ENCODE measurements around the gene NLGN4Y. TPM values are rescaled to one million over a fixed set of nuclear protein-coding genes. Genes with fewer than 3 reads are reported as not detected.

NLGN4Y gene
- polyA plus RNA-seq, 1 experiment: 16.0 TPM

- no peak for DNase-seq (ENCODE audit: low read depth)
- H3K4me3 ChIP-seq (ENCODE audit: low read depth, low read length): peak overlapping the region; percentile 65
- no peaks in the 10 kb centered on the region for H3K36me3 ChIP-seq (ENCODE audit: control insufficient read depth, insufficient read depth, low read length)
- H3K27me3 ChIP-seq (ENCODE audit: control insufficient read depth, insufficient read depth, low read length): no peaks in the 10 kb centered on the region; the same call in 1 of the 2 replicates
- ChIA-PET CTCF (interaction anchor here (0.6 to 1.4 kb wide), 2 partner anchors 10 to 96 kb away, joined by 3 to 4 read pairs; no protein-coding TSS in a partner anchor), POLR2A (no interaction called here)
- no peak for TF ChIP-seq CTCF (IDR thresholded peaks at IDR 0.05; ENCODE audit: insufficient read depth, low read depth, low read length)
Observed at GRCh38 chrY:14522379-14522950, 1.9 kb upstream of the NLGN4Y start.

- Histone ChIP-seq H3K4me3 (ENCODE audit: low read depth, low read length) (peak overlapping the region; percentile 65), H3K27me3 (ENCODE audit: control insufficient read depth, insufficient read depth, low read length) (no peaks in the 10 kb centered on the region), H3K36me3 (ENCODE audit: control insufficient read depth, insufficient read depth, low read length) (no peaks in the 10 kb centered on the region)
- no peak for TF ChIP-seq CTCF (IDR thresholded peaks at IDR 0.05; ENCODE audit: insufficient read depth, low read depth, low read length)
- DNase-seq (ENCODE audit: low read depth): no peak
- CTCF ChIA-PET: interaction anchor here (1.4 kb wide), 1 partner anchor 95 kb away, joined by 4 read pairs; no protein-coding TSS in a partner anchor
- POLR2A ChIA-PET: no interaction called here
Observed at GRCh38 chrY:14523491-14524271, 648 bp upstream of the NLGN4Y start.

- Histone ChIP-seq H3K36me3 (ENCODE audit: control insufficient read depth, insufficient read depth, low read length) (no peaks in the 10 kb centered on the region), H3K27me3 (ENCODE audit: control insufficient read depth, insufficient read depth, low read length) (no peaks in the 10 kb centered on the region), H3K4me3 (ENCODE audit: low read depth, low read length) (peak overlapping the region; percentile 65)
- ChIA-PET CTCF (interaction anchor here (0.6 kb wide), 1 partner anchor 985 kb away, joined by 3 read pairs; no protein-coding TSS in a partner anchor), POLR2A (no interaction called here)
- no peak for DNase-seq (ENCODE audit: low read depth)
- peak; percentile 39 for TF ChIP-seq CTCF (IDR thresholded peaks at IDR 0.05; ENCODE audit: insufficient read depth, low read depth, low read length)
Observed at GRCh38 chrY:14525315-14525714, 986 bp downstream of the NLGN4Y start.

GRCh38 chrY:14528361-14528760 lies 4.0 kb downstream of the NLGN4Y start:
- POLR2A ChIA-PET: no interaction called here
- DNase-seq (ENCODE audit: low read depth): no peak
- Histone ChIP-seq H3K27me3 (ENCODE audit: control insufficient read depth, insufficient read depth, low read length) (no peaks in the 10 kb centered on the region), H3K4me3 (ENCODE audit: low read depth, low read length) (no peak overlapping the region), H3K36me3 (ENCODE audit: control insufficient read depth, insufficient read depth, low read length) (no peaks in the 10 kb centered on the region)
- TF ChIP-seq CTCF (IDR thresholded peaks at IDR 0.05; ENCODE audit: insufficient read depth, low read depth, low read length): no peak
- CTCF ChIA-PET: no interaction called here

- CTCF ChIA-PET: no interaction called here
- TF ChIP-seq CTCF (IDR thresholded peaks at IDR 0.05; ENCODE audit: insufficient read depth, low read depth, low read length): no peak
- no peaks in the 10 kb centered on the region for H3K27me3 ChIP-seq (ENCODE audit: control insufficient read depth, insufficient read depth, low read length)
- H3K4me3 ChIP-seq (ENCODE audit: low read depth, low read length): no peak overlapping the region
- no peaks in the 10 kb centered on the region; the same call in 1 of the 2 replicates for H3K36me3 ChIP-seq (ENCODE audit: control insufficient read depth, insufficient read depth, low read length)
- DNase-seq (ENCODE audit: low read depth): no peak
- POLR2A ChIA-PET: no interaction called here
Observed at GRCh38 chrY:14536703-14537102, 12.4 kb downstream of the NLGN4Y start.

Data from BJ (cell line).